Activated B cell treated with CpG ODN at 0.5 μM for 24 hours (primary cell): ENCODE measurements around the gene MPST. TPM values are rescaled to one million over a fixed set of nuclear protein-coding genes. Genes with fewer than 3 reads are reported as not detected.

ENCODE experiments used
- ATAC-seq: fragments of 200-7000 bp; cut with Tn5 transposase; one replicate; pipeline ENCODE4 v1.10.0; 2021; ENCODE audit warnings: low read depth, mild to moderate bottlenecking, moderate library complexity
- CTCF ChIA-PET: fragments of 350-600 bp; sonication (Branson Sonifier 250); formaldehyde crosslinking; loops from one replicate; lab custom pipeline; 2021; ENCODE audit warnings: antibody characterized with exemption; lab: Charles Lee
- POLR2A ChIA-PET: fragments of 350-600 bp; sonication (Branson Sonifier 250); formaldehyde crosslinking; loops from one replicate; lab custom pipeline; 2021; ENCODE audit warnings: antibody characterized with exemption; lab: Charles Lee
- DNase-seq: peaks from one replicate; pipeline ENCODE4 v3.0.0; 2022
- H3K27ac Mint-ChIP-seq: one replicate; pipeline ENCODE4 v1.8.0; 2020; ENCODE audit warnings: mixed read lengths
- H3K27me3 Mint-ChIP-seq: one replicate; pipeline ENCODE4 v1.8.0; 2021; ENCODE audit warnings: mixed read lengths
- H3K36me3 Mint-ChIP-seq: one replicate; pipeline ENCODE4 v1.8.0; 2021; ENCODE audit warnings: low read depth, mixed read lengths
- H3K4me1 Mint-ChIP-seq: one replicate; pipeline ENCODE4 v1.8.0; 2021; ENCODE audit warnings: mixed read lengths
- H3K4me3 Mint-ChIP-seq: one replicate; pipeline ENCODE4 v1.8.0; 2020; ENCODE audit warnings: mild to moderate bottlenecking, mixed read lengths
- H3K9me3 Mint-ChIP-seq: one replicate; pipeline ENCODE4 v1.8.0; 2020; ENCODE audit warnings: mixed read lengths
- intact Hi-C: fragments of 100-400 bp; cut with micrococcal nuclease; formaldehyde crosslinking; loops from one replicate; pipeline ENCODE4 v1.15.1; 2024
- total RNA-seq: library from RNA; stranded (reverse); gene quantifications from 2 replicates; pipeline ENCODE4 v1.2.3, GENCODE V29; 2022
- TF ChIP-seq, protein P1 (sequence below): fragments of 200-600 bp; IDR thresholded peaks from one replicate; pipeline ENCODE4 v1.8.0; 2022; ENCODE audit warnings: antibody characterized with exemption, mild to moderate bottlenecking

The MPST gene
- total RNA-seq, 1 donor from 2014 or later, result 15.6 TPM

DNA sequence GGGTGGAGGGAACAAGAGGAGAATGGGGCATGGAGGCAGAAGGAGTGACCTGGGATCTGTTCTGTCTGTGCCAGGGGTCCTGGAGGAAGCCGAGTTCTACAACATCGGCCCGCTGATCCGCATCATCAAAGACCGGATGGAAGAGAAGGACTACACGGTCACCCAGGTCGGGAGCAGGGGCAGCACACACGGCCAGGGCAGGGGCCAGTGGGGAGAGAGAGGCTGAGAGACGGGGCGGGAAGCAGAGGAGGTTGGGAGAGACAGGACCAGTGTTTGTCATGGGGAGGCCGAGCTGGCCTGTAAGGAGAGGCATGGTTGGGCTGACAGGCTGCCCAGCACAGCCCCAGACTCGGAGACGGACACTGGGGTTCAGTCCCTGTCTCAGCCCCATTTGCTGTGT, 36.7 kb downstream of the MPST start:
- POLR2A ChIA-PET, result no interaction called here
- CTCF ChIA-PET, result no interaction called here
- intact Hi-C loops, result no loop called here
- no peaks in the 10 kb centered on the region for H3K27me3 Mint-ChIP-seq
- TF ChIP-seq, protein P1, sequence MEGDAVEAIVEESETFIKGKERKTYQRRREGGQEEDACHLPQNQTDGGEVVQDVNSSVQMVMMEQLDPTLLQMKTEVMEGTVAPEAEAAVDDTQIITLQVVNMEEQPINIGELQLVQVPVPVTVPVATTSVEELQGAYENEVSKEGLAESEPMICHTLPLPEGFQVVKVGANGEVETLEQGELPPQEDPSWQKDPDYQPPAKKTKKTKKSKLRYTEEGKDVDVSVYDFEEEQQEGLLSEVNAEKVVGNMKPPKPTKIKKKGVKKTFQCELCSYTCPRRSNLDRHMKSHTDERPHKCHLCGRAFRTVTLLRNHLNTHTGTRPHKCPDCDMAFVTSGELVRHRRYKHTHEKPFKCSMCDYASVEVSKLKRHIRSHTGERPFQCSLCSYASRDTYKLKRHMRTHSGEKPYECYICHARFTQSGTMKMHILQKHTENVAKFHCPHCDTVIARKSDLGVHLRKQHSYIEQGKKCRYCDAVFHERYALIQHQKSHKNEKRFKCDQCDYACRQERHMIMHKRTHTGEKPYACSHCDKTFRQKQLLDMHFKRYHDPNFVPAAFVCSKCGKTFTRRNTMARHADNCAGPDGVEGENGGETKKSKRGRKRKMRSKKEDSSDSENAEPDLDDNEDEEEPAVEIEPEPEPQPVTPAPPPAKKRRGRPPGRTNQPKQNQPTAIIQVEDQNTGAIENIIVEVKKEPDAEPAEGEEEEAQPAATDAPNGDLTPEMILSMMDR, result no peak
- H3K4me3 Mint-ChIP-seq, result no peak overlapping the region
- ATAC-seq (no peak), DNase-seq (no peak)
- H3K9me3 Mint-ChIP-seq, result no peaks in the 10 kb centered on the region
- no peak overlapping the region for H3K27ac Mint-ChIP-seq
- H3K36me3 Mint-ChIP-seq, result peaks cover 51% of the 10 kb centered on the region
- H3K4me1 Mint-ChIP-seq, result peaks cover 17% of the 10 kb centered on the region

DNA sequence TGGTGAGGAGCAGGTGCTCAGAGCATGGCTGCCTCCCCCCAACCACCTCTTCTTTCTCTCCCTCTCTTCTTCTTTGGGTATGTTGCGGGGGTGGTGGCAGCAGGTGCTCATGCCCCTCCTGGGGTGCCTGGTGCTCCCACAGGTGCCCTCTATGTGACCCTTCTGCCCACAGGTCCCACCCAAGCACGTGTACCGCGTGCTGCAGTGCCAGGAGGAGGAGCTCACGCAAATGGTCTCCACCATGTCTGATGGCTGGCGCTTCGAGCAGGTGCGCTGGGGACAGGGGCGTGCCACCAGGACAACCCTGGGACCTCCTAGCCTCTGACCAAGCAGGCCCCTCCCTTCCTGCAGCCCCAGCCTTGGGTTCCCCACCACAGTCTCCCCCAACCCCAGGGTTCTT, 37.7 kb downstream of the MPST start:
- no peak for ATAC-seq
- TF ChIP-seq, protein P1, result no peak
- no peaks in the 10 kb centered on the region for H3K27me3 Mint-ChIP-seq
- ChIA-PET POLR2A (no interaction called here), CTCF (no interaction called here)
- H3K4me1 Mint-ChIP-seq, result peaks cover 13% of the 10 kb centered on the region
- H3K36me3 Mint-ChIP-seq, result peaks cover 54% of the 10 kb centered on the region
- no peak for DNase-seq
- intact Hi-C loops, result no loop called here
- no peak overlapping the region for H3K27ac Mint-ChIP-seq
- no peaks in the 10 kb centered on the region for H3K9me3 Mint-ChIP-seq
- no peak overlapping the region for H3K4me3 Mint-ChIP-seq

DNA sequence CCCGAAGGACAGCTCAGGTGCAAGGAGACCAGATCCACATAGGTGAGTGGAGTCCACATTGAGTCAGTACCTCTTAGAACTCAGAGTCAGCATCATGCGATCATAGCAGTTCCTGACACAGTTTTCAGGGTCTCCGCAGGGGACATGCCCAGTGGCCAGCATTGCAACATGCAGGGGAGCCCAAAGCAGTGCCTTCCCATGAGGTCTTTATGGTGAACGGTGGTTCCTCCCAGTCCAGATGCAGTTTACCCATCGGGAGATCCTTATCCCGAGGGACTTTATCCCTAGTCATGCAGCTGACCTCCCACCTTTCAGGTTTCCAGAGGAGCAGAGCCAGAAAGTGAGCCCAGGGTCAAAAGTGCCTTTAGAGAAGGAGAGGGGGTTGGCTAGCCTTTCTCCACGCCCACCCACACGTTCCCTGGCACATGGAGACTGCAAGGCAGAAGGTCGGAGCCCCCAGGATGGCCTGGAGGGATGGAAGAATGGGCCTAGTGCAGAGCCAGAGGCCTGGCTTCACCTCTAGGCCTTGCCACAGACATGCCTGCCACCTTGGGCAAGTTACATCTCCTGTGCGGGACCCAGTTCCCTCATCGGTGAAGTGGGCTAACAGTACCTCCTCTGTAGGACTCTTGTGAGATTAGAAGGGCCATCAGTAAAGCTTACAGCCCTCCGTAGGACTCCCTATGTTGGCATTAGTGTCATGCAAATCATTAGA, 38.4 kb downstream of the MPST start:
- no peaks in the 10 kb centered on the region for H3K27me3 Mint-ChIP-seq
- H3K4me3 Mint-ChIP-seq, result no peak overlapping the region
- no peak overlapping the region for H3K27ac Mint-ChIP-seq
- CTCF ChIA-PET, result no interaction called here
- ATAC-seq, result no peak
- TF ChIP-seq, protein P1, result no peak
- H3K36me3 Mint-ChIP-seq, result peaks cover 54% of the 10 kb centered on the region
- no peaks in the 10 kb centered on the region for H3K9me3 Mint-ChIP-seq
- no peak for DNase-seq
- POLR2A ChIA-PET, result no interaction called here
- peaks cover 8% of the 10 kb centered on the region for H3K4me1 Mint-ChIP-seq
- intact Hi-C loops, result no loop called here

DNA sequence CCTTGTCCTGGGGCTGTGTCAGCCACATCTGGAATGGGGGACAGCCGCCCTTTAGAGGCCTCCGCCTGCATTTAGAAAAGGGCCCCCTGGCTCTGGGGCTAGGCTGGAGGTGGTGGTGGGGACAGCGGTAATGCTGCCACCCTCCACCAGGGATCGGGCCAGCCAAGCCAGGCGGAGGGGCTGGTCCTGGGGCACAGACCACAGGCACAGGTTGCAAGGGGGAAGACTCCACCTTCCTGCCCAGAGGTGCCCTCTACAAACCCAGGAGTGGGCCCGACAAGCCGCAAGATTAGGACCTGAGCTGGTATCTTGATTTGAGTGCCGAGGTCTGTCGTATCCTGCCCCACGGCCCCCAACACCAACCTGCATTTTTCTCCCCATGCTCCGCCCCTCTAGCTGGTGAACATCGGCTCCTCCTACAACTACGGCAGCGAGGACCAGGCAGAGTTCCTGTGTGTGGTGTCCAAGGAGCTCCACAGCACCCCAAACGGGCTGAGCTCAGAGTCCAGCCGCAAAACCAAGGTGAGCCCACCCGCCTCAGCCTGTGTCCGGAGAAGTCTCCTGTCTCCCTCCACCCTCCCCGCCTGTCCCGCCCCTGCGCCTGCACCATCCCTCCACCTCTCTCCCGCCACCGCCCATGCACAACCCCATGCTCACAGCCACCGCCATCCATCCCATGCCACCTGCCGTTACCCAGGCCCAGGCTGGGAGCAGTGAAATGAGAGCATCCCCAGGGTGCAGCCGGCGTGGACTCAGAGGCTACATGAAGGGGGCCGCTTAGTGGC, 39.6 kb downstream of the MPST start:
- ATAC-seq, result no peak
- Mint-ChIP-seq H3K9me3 (no peaks in the 10 kb centered on the region), H3K4me3 (no peak overlapping the region), H3K4me1 (peaks cover 1% of the 10 kb centered on the region), H3K27me3 (no peaks in the 10 kb centered on the region), H3K27ac (no peak overlapping the region), H3K36me3 (peaks cover 56% of the 10 kb centered on the region)
- TF ChIP-seq, protein P1, result no peak
- DNase-seq, result no peak
- intact Hi-C loops, result loop anchor here (1.0 kb wide), 1 partner anchor 38 kb away; no protein-coding TSS in a partner anchor
- ChIA-PET CTCF (no interaction called here), POLR2A (interaction anchor here (1.0 kb wide), 1 partner anchor 63 kb away, joined by 3 read pairs; no protein-coding TSS in a partner anchor)

DNA sequence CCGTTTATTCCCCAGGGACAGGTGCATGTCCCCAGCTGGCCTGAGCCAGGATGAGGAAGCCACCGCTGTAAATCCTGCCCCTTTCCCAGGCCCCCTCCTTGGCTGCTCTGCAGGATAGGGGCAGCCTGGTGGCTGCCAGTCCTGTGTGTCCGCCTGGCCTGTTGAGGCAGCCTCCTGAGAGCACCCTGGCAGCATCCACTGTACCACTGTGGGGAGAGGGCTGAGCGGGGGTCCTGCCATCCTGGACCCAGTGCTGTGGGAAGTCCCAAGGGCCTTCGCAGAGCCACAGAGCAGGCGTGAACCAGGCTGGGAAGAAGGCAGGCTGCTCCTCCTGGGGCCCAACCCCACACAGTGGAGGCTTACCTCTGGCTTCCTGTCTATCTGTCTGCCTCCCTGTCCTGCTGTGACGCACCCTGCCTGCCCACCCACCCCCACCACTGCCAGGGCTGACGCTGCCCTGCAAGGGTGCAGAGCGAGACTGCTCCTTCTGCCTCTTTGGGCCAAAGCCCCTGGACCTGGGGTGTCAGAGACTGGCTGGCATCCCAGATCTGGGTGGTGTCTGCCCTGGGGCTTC, 40.4 kb downstream of the MPST start:
- H3K4me1 Mint-ChIP-seq, result no peaks in the 10 kb centered on the region
- H3K27ac Mint-ChIP-seq, result no peak overlapping the region
- CTCF ChIA-PET, result no interaction called here
- H3K36me3 Mint-ChIP-seq, result peaks cover 55% of the 10 kb centered on the region
- no peaks in the 10 kb centered on the region for H3K27me3 Mint-ChIP-seq
- intact Hi-C loops, result loop anchor here (1.0 kb wide), 1 partner anchor 39 kb away; no protein-coding TSS in a partner anchor
- no peak for DNase-seq
- no peak overlapping the region for H3K4me3 Mint-ChIP-seq
- POLR2A ChIA-PET, result no interaction called here
- TF ChIP-seq, protein P1, result no peak
- no peaks in the 10 kb centered on the region for H3K9me3 Mint-ChIP-seq
- no peak for ATAC-seq
